Mesenchymal stem cell (in vitro differentiated cells and primary cell): Measurements from ENCODE around the gene PBX1.
"Not testable (repeated sequence)": the region's sequence is repeated elsewhere in the genome, so short reads cannot be mapped to it uniquely, and the experiment has no call there.

Experiments used
- DNase-seq: peaks from one replicate; pipeline ENCODE4 v3.0.0-alpha.2; 2013
- H2AFZ ChIP-seq: one replicate; pipeline ENCODE4 v1.6.1; 2013; ENCODE audit warnings: low read depth, mild to moderate bottlenecking, control low read depth, inconsistent platforms, low read length, moderate library complexity
- H2AK5ac ChIP-seq: 2 replicates; pipeline ENCODE4 v1.6.1; 2013; ENCODE audit warnings: low read length, moderate library complexity, mild to moderate bottlenecking, inconsistent platforms; ENCODE audit not compliant: severe bottlenecking
- H2BK120ac ChIP-seq: one replicate; pipeline ENCODE4 v1.6.1; 2013; ENCODE audit warnings: low read depth, mild to moderate bottlenecking, inconsistent platforms, low read length, moderate library complexity
- H2BK12ac ChIP-seq, 2 experiments: one replicate each; pipeline ENCODE4 v1.6.1; 2013; ENCODE audit warnings: inconsistent platforms in 2 of 2, low read length in 2 of 2, mild to moderate bottlenecking in 2 of 2, moderate library complexity in 2 of 2, control low read depth in 1 of 2
- H2BK15ac ChIP-seq: one replicate; pipeline ENCODE4 v1.6.1; 2013; ENCODE audit warnings: mild to moderate bottlenecking, low read depth, inconsistent platforms; ENCODE audit not compliant: poor library complexity, severe bottlenecking
- H2BK5ac ChIP-seq: 2 replicates; pipeline ENCODE4 v1.6.1; 2013; ENCODE audit warnings: low read depth, mild to moderate bottlenecking, low read length, control low read depth, inconsistent platforms; ENCODE audit not compliant: poor library complexity, severe bottlenecking
- H3K14ac ChIP-seq, 2 experiments: one replicate each; pipeline ENCODE4 v1.6.1; 2013; ENCODE audit warnings: inconsistent platforms in 2 of 2, low read length in 2 of 2, control low read depth in 1 of 2, mild to moderate bottlenecking in 1 of 2, moderate library complexity in 1 of 2
- H3K18ac ChIP-seq, 2 experiments: one replicate each; pipeline ENCODE4 v1.6.1; 2013; ENCODE audit warnings: inconsistent platforms in 2 of 2, low read length in 2 of 2, control low read depth in 1 of 2, low read depth in 1 of 2, mild to moderate bottlenecking in 1 of 2
- H3K23ac ChIP-seq, 2 experiments: one replicate each; pipeline ENCODE4 v1.6.1; 2013; ENCODE audit warnings: inconsistent platforms in 2 of 2, low read length in 2 of 2, mild to moderate bottlenecking in 2 of 2, moderate library complexity in 2 of 2, control low read depth in 1 of 2
- H3K27ac ChIP-seq: 2 replicates; pipeline ENCODE4 v1.5.1; 2013; ENCODE audit warnings: mild to moderate bottlenecking, moderate library complexity, low read length, control low read depth, inconsistent platforms; ENCODE audit not compliant: poor library complexity, severe bottlenecking
- H3K27me3 ChIP-seq, 2 experiments: 2 replicates each; pipeline versions ENCODE4 v1.6.1 to v1.7.0; 2013; ENCODE audit warnings: low read length in 2 of 2, mild to moderate bottlenecking in 2 of 2, moderate library complexity in 2 of 2, control low read depth in 1 of 2, inconsistent platforms in 1 of 2; ENCODE audit not compliant: control insufficient read depth in 1 of 2, insufficient read depth in 1 of 2
- H3K36me3 ChIP-seq, 2 experiments: 2 replicates each; pipeline versions ENCODE4 v1.6.1 to v1.7.0; 2013; ENCODE audit warnings: low read length in 2 of 2, control low read depth in 1 of 2, inconsistent platforms in 1 of 2, low read depth in 1 of 2, mild to moderate bottlenecking in 1 of 2; ENCODE audit not compliant: insufficient read depth in 2 of 2, control insufficient read depth in 1 of 2
- H3K4ac ChIP-seq, 2 experiments: one replicate each; pipeline ENCODE4 v1.6.1; 2013; ENCODE audit warnings: inconsistent platforms in 2 of 2, low read length in 2 of 2, mild to moderate bottlenecking in 2 of 2, moderate library complexity in 2 of 2, control low read depth in 1 of 2, low read depth in 1 of 2
- H3K4me1 ChIP-seq: 2 replicates; pipeline ENCODE4 v1.6.1; 2013; ENCODE audit warnings: low read depth, low read length, control low read depth; ENCODE audit not compliant: control insufficient read depth, insufficient read depth
- H3K4me2 ChIP-seq: 2 replicates; pipeline ENCODE4 v1.6.1; 2013; ENCODE audit warnings: low read length, mild to moderate bottlenecking, inconsistent platforms; ENCODE audit not compliant: poor library complexity, severe bottlenecking
- H3K4me3 ChIP-seq, 2 experiments: 2 replicates each; pipeline versions ENCODE4 v1.5.1 to v1.7.0; 2013; ENCODE audit warnings: low read length in 2 of 2, mild to moderate bottlenecking in 2 of 2, control low read depth in 1 of 2, low read depth in 1 of 2; ENCODE audit not compliant: insufficient read depth in 1 of 2
- H3K79me1 ChIP-seq: replicated peaks from 2 replicates; pipeline ENCODE4 v1.6.1; 2013; ENCODE audit warnings: mild to moderate bottlenecking, control low read depth, low read length, inconsistent platforms; ENCODE audit not compliant: poor library complexity, severe bottlenecking
- H3K9ac ChIP-seq: 2 replicates; pipeline ENCODE4 v1.7.0; 2013; ENCODE audit warnings: mild to moderate bottlenecking, low read length, moderate library complexity
- H3K9me3 ChIP-seq: 2 replicates; pipeline ENCODE4 v1.7.0; 2013; ENCODE audit warnings: mild to moderate bottlenecking, low read length; ENCODE audit not compliant: control insufficient read depth
- H4K8ac ChIP-seq: one replicate; pipeline ENCODE4 v1.6.1; 2013; ENCODE audit warnings: inconsistent platforms, mild to moderate bottlenecking, low read length, moderate library complexity
- H4K91ac ChIP-seq: one replicate; pipeline ENCODE4 v1.6.1; 2013; ENCODE audit warnings: mild to moderate bottlenecking, low read length, inconsistent platforms
- WGBS: methylation state at CpG from one replicate; pipeline ENCODE4 v1.1.7; 2013; ENCODE audit warnings: mixed read lengths; 5-methylcytosine and 5-hydroxymethylcytosine counted together

PBX1 gene

GRCh38 chr1:164601399-164602100 lies 42.6 kb downstream of the PBX1 start:
- Histone ChIP-seq H3K4me3 (peak overlapping the region in 1 of 2 experiments; percentile 58), H3K23ac (no peak overlapping the region), H3K27me3 (no peaks in the 10 kb centered on the region), H3K4me1 (peaks cover 12% of the 10 kb centered on the region), H3K36me3 (peaks cover 0 to 29% of the 10 kb centered on the region in 2 experiments), H2AK5ac (peak overlapping the region; percentile 7), H3K79me1 (peaks cover 2% of the 10 kb centered on the region), H3K9me3 (no peaks in the 10 kb centered on the region), H2BK120ac (no peak overlapping the region), H3K9ac (peak overlapping the region; percentile 63), H4K8ac (no peak overlapping the region), H2AFZ (no peak overlapping the region), H3K27ac (no peak overlapping the region), H4K91ac (no peak overlapping the region), H3K4me2 (no peak overlapping the region), H2BK15ac (no peak overlapping the region), H3K14ac (no peak overlapping the region), H2BK12ac (peak overlapping the region in 1 of 2 experiments; percentile 37), H3K4ac (no peak overlapping the region), H3K18ac (no peak overlapping the region), H2BK5ac (no peak overlapping the region)
- no peak for DNase-seq
- WGBS = 71% methylated on average over 3 of the region's 5 CpGs

GRCh38 chr1:164602101-164602422 lies 43.1 kb downstream of the PBX1 start:
- Histone ChIP-seq H2BK120ac (no peak overlapping the region), H4K91ac (no peak overlapping the region), H3K18ac (no peak overlapping the region), H3K9me3 (no peaks in the 10 kb centered on the region), H2BK15ac (no peak overlapping the region), H3K4me3 (peak overlapping the region in 1 of 2 experiments; percentile 58), H3K14ac (no peak overlapping the region), H3K79me1 (peaks cover 2% of the 10 kb centered on the region), H3K4me2 (no peak overlapping the region), H3K4ac (no peak overlapping the region), H3K23ac (no peak overlapping the region), H3K9ac (peak overlapping the region; percentile 63), H2BK5ac (no peak overlapping the region), H3K36me3 (peaks cover 0 to 25% of the 10 kb centered on the region in 2 experiments), H3K27ac (no peak overlapping the region), H3K4me1 (peaks cover 12% of the 10 kb centered on the region), H3K27me3 (no peaks in the 10 kb centered on the region), H2BK12ac (peak overlapping the region in 1 of 2 experiments; percentile 56), H2AFZ (no peak overlapping the region), H2AK5ac (peak overlapping the region; percentile 7), H4K8ac (no peak overlapping the region)
- 68% methylated on average over 2 of the region's 4 CpGs for WGBS
- no peak for DNase-seq

- no peaks in the 10 kb centered on the region for H3K9me3 ChIP-seq
- peaks cover 3% of the 10 kb centered on the region for H3K79me1 ChIP-seq
- no peaks in the 10 kb centered on the region for H3K27me3 ChIP-seq
- no peak overlapping the region for H3K14ac ChIP-seq
- no peak overlapping the region for H2BK5ac ChIP-seq
- H4K91ac ChIP-seq = no peak overlapping the region
- peak; percentile 60 for DNase-seq
- H3K4ac ChIP-seq = peak overlapping the region in 1 of 2 experiments; percentile 15
- H3K23ac ChIP-seq = no peak overlapping the region
- H2BK120ac ChIP-seq = no peak overlapping the region
- H3K27ac ChIP-seq = peak overlapping the region; percentile 77
- peak overlapping the region; percentile 66 for H3K4me2 ChIP-seq
- peak overlapping the region; percentile 63 for H3K9ac ChIP-seq
- H3K4me3 ChIP-seq = peak overlapping the region in 1 of 2 experiments; percentile 58
- H3K18ac ChIP-seq = no peak overlapping the region
- H4K8ac ChIP-seq = peak overlapping the region; percentile 62
- H2BK15ac ChIP-seq = no peak overlapping the region
- WGBS = 8% methylated on average over 10 of the region's 10 CpGs
- peaks cover 12% of the 10 kb centered on the region for H3K4me1 ChIP-seq
- no peak overlapping the region for H2AFZ ChIP-seq
- H2AK5ac ChIP-seq = no peak overlapping the region
- peaks cover 0 to 19% of the 10 kb centered on the region in 2 experiments for H3K36me3 ChIP-seq
- peak overlapping the region in 1 of 2 experiments; percentile 76 for H2BK12ac ChIP-seq
Observed at GRCh38 chr1:164602480-164603093, 43.6 kb downstream of the PBX1 start.

GRCh38 chr1:164603805-164604204 lies 44.8 kb downstream of the PBX1 start:
- H3K23ac ChIP-seq, H2AK5ac ChIP-seq, H4K8ac ChIP-seq, H2BK5ac ChIP-seq, H4K91ac ChIP-seq, H3K4me3 ChIP-seq, H3K9me3 ChIP-seq, H3K36me3 ChIP-seq, H3K4me2 ChIP-seq, H3K27ac ChIP-seq, DNase-seq, H3K18ac ChIP-seq, H3K9ac ChIP-seq, H3K4ac ChIP-seq, H2BK120ac ChIP-seq, H3K27me3 ChIP-seq, H2BK12ac ChIP-seq, H3K14ac ChIP-seq, H2BK15ac ChIP-seq, H3K79me1 ChIP-seq, H2AFZ ChIP-seq: not testable (repeated sequence)
- H3K4me1 ChIP-seq = peaks cover 16% of the 10 kb centered on the region
- WGBS = 100% methylated on average over 2 of the region's 4 CpGs
